Naive thymus-derived CD8-positive, alpha-beta T cell (primary cell): ENCODE measurements around the gene PCNX4. TPM values are rescaled to one million over a fixed set of nuclear protein-coding genes. Genes with fewer than 3 reads are reported as not detected.
"Not testable (repeated sequence)": the region's sequence is repeated elsewhere in the genome, so short reads cannot be mapped to it uniquely, and the experiment has no call there.

ENCODE experiments used
- ATAC-seq, 2 donors: fragments of 150-1000 bp; cut with Tn5 transposase in 1 of 2; sonication (Bioruptor Pico), chemical (Tn5 transposase) in 1 of 2; 1 replicate in 1 of 2; 2 replicates in 1 of 2; pipeline ENCODE4 v1.10.0; 2021; ENCODE audit warnings: mild to moderate bottlenecking in 2 of 2, moderate library complexity in 2 of 2
- POLR2A ChIA-PET: fragments of 350-600 bp; sonication (Branson Sonifier 250); formaldehyde crosslinking; loops from one replicate; lab custom pipeline; 2021; ENCODE audit warnings: antibody characterized with exemption; lab: Charles Lee
- DNase-seq, 10 donors: peaks; one replicate each; pipeline versions ENCODE4 v3.0.0 to v3.0.0-alpha.2; 2020 to 2022
- H3K27ac Mint-ChIP-seq, 10 donors: one replicate each; pipeline ENCODE4 v1.8.0; 2020 to 2022; ENCODE audit warnings: mild to moderate bottlenecking in 10 of 10, mixed read lengths in 10 of 10, moderate library complexity in 4 of 10, inconsistent platforms in 1 of 10
- H3K27me3 Mint-ChIP-seq, 5 donors: one replicate each; pipeline ENCODE4 v1.8.0; 2021 to 2022; ENCODE audit warnings: mixed read lengths in 5 of 5
- H3K36me3 Mint-ChIP-seq, 3 donors: one replicate each; pipeline ENCODE4 v1.8.0; 2020 to 2022; ENCODE audit warnings: mixed read lengths in 3 of 3, mild to moderate bottlenecking in 2 of 3, inconsistent platforms in 1 of 3
- H3K4me1 Mint-ChIP-seq, 4 donors: one replicate each; pipeline ENCODE4 v1.8.0; 2021 to 2022; ENCODE audit warnings: mixed read lengths in 4 of 4
- H3K4me3 Mint-ChIP-seq, 10 donors: one replicate each; pipeline ENCODE4 v1.8.0; 2020 to 2022; ENCODE audit warnings: mild to moderate bottlenecking in 10 of 10, mixed read lengths in 10 of 10, moderate library complexity in 6 of 10, inconsistent platforms in 1 of 10
- H3K9me3 Mint-ChIP-seq, 9 donors: one replicate each; pipeline ENCODE4 v1.8.0; 2020 to 2022; ENCODE audit warnings: mixed read lengths in 9 of 9, mild to moderate bottlenecking in 3 of 9, inconsistent platforms in 1 of 9, moderate library complexity in 1 of 9
- polyA plus RNA-seq, 3 donors: library from polyadenylated mRNA; unstranded; fragments of 300-500 nt; fragmentation: Illumina TruSeq; gene quantifications; one replicate each; pipeline ENCODE4 v1.2.3, GENCODE V29; 2021
- total RNA-seq, 8 experiments: library from RNA in 2 of 8; stranded (reverse) in 2 of 8; gene quantifications; one replicate each; pipeline ENCODE4 v1.2.3 and lab custom pipeline; 2021 to 2026

PCNX4 gene
- total RNA-seq: 10 to 100 TPM; 46.7 to 50.0 TPM
- polyA plus RNA-seq: 10 to 100 TPM; 16.6 to 20.1 (median 17.6) TPM
- 33.5 to 106 (median 82.7) reads per million in 6 experiments for total RNA-seq (lab: John Stamatoyannopoulos, UW)

GRCh38 chr14:60091550-60092525, at the start of gene PCNX4:
Gene PCNX4 (plus strand): TSS chr14:60091923. CDS start chr14:60107639, 15,716 bp downstream.
- Mint-ChIP-seq H3K4me1 (peaks cover 25 to 48% (median 44%) of the 10 kb centered on the region in 4 donors), H3K27me3 (no peaks in the 10 kb centered on the region), H3K27ac (peak within 1 kb of the TSS; percentile 95 to 99 (median 99)), H3K36me3 (peaks cover 0 to 6% (median 0%) of the 10 kb centered on the region in 3 donors), H3K4me3 (peak within 1 kb of the TSS; percentile 86 to 96 (median 92)), H3K9me3 (no peaks in the 10 kb centered on the region)
- DNase-seq: peak; percentile 81 to 98 (median 94)
- peak; percentile 89 to 91 for ATAC-seq
- POLR2A ChIA-PET: interaction anchor here (0.7 to 3.4 kb wide), 14 partner anchors 9 to 162 kb away, joined by 3 to 21 read pairs (median 4); partner anchors contain the start of genes DHRS7 and PPM1A

GRCh38 chr14:60047976-60048375, 43.7 kb upstream of the PCNX4 start:
- H3K4me3 Mint-ChIP-seq: peak overlapping the region; percentile 12 to 64 (median 56)
- not testable (repeated sequence) for H3K27me3 Mint-ChIP-seq
- DNase-seq (peak in 3 of 10 donors; percentile 40 to 75 (median 69)), ATAC-seq (peak; percentile 69 to 80)
- peaks cover 0 to 39% (median 22%) of the 10 kb centered on the region in 9 donors for H3K9me3 Mint-ChIP-seq
- peaks cover 31 to 61% (median 51%) of the 10 kb centered on the region in 4 donors for H3K4me1 Mint-ChIP-seq
- H3K36me3 Mint-ChIP-seq: peaks cover 0 to 25% (median 20%) of the 10 kb centered on the region in 3 donors
- POLR2A ChIA-PET: interaction anchor here (1.0 kb wide), 1 partner anchor 83 kb away, joined by 7 read pairs; no protein-coding TSS in a partner anchor
- H3K27ac Mint-ChIP-seq: peak overlapping the region; percentile 24 to 87 (median 78)

- DNase-seq: peak in 7 of 10 donors; percentile 20 to 63 (median 37)
- ATAC-seq: peak; percentile 63 to 76
- peaks cover 0 to 6% (median 0%) of the 10 kb centered on the region in 9 donors for H3K9me3 Mint-ChIP-seq
- H3K27ac Mint-ChIP-seq: peak overlapping the region; percentile 38 to 90 (median 77)
- H3K4me3 Mint-ChIP-seq: peak overlapping the region; percentile 26 to 76 (median 66)
- peaks cover 0 to 12% (median 2%) of the 10 kb centered on the region in 5 donors for H3K27me3 Mint-ChIP-seq
- peaks cover 30 to 65% (median 53%) of the 10 kb centered on the region in 4 donors for H3K4me1 Mint-ChIP-seq
- POLR2A ChIA-PET: interaction anchor here (0.6 to 1.3 kb wide), 2 partner anchors 197 to 855 kb away, joined by 3 to 4 read pairs; partner anchors contain the start of gene PPM1A
- peaks cover 0 to 2% (median 0%) of the 10 kb centered on the region in 3 donors for H3K36me3 Mint-ChIP-seq
Measured at GRCh38 chr14:60051721-60052221, 40.0 kb upstream of the PCNX4 start.

- POLR2A ChIA-PET: no interaction called here
- Mint-ChIP-seq H3K4me3 (no peak overlapping the region), H3K9me3 (no peaks in the 10 kb centered on the region), H3K4me1 (peaks cover 0 to 9% (median 4%) of the 10 kb centered on the region in 4 donors), H3K27ac (no peak overlapping the region), H3K27me3 (peaks cover 0 to 14% (median 2%) of the 10 kb centered on the region in 5 donors), H3K36me3 (peaks cover 0 to 2% (median 0%) of the 10 kb centered on the region in 3 donors)
- ATAC-seq (no peak), DNase-seq (no peak)
Measured at GRCh38 chr14:60058087-60058486, 33.6 kb upstream of the PCNX4 start.

GRCh38 chr14:60061371-60061770, 30.4 kb upstream of the PCNX4 start:
- Mint-ChIP-seq H3K9me3 (no peaks in the 10 kb centered on the region), H3K4me3 (no peak overlapping the region), H3K27ac (no peak overlapping the region), H3K4me1 (no peaks in the 10 kb centered on the region), H3K27me3 (peaks cover 0 to 9% (median 0%) of the 10 kb centered on the region in 5 donors), H3K36me3 (no peaks in the 10 kb centered on the region)
- DNase-seq: no peak
- POLR2A ChIA-PET: no interaction called here
- ATAC-seq: no peak

GRCh38 chr14:60064491-60065072, 27.1 kb upstream of the PCNX4 start:
- POLR2A ChIA-PET: interaction anchor here (0.6 to 1.9 kb wide), 4 partner anchors 26 to 120 kb away, joined by 3 to 5 read pairs (median 4); partner anchors contain the start of gene DHRS7
- Mint-ChIP-seq H3K9me3 (no peaks in the 10 kb centered on the region), H3K27me3 (peaks cover 0 to 9% (median 0%) of the 10 kb centered on the region in 5 donors), H3K36me3 (no peaks in the 10 kb centered on the region), H3K4me1 (no peaks in the 10 kb centered on the region), H3K4me3 (no peak overlapping the region), H3K27ac (no peak overlapping the region)
- DNase-seq (peak in 3 of 10 donors; percentile 37 to 50 (median 42)), ATAC-seq (peak in 1 of 2 donors; percentile 53)

- no peak for DNase-seq
- no peak for ATAC-seq
- H3K9me3 Mint-ChIP-seq: no peaks in the 10 kb centered on the region
- no peak overlapping the region for H3K27ac Mint-ChIP-seq
- H3K27me3 Mint-ChIP-seq: peaks cover 0 to 7% (median 0%) of the 10 kb centered on the region in 5 donors
- no peaks in the 10 kb centered on the region for H3K36me3 Mint-ChIP-seq
- POLR2A ChIA-PET: no interaction called here
- no peaks in the 10 kb centered on the region for H3K4me1 Mint-ChIP-seq
- H3K4me3 Mint-ChIP-seq: no peak overlapping the region
Measured at GRCh38 chr14:60067882-60068281, 23.8 kb upstream of the PCNX4 start.

GRCh38 chr14:60079723-60080122, 12.0 kb upstream of the PCNX4 start:
- Mint-ChIP-seq H3K27me3 (peaks cover 0 to 3% (median 0%) of the 10 kb centered on the region in 5 donors), H3K4me3 (no peak overlapping the region), H3K27ac (no peak overlapping the region), H3K4me1 (peaks cover under 1 to 4% (median 3%) of the 10 kb centered on the region in 4 donors), H3K36me3 (peaks cover 0 to 10% (median 0%) of the 10 kb centered on the region in 3 donors), H3K9me3 (peaks cover 0 to 10% (median 2%) of the 10 kb centered on the region in 9 donors)
- POLR2A ChIA-PET: no interaction called here
- ATAC-seq: no peak
- DNase-seq: no peak

- H3K27ac Mint-ChIP-seq: no peak overlapping the region
- H3K27me3 Mint-ChIP-seq: no peaks in the 10 kb centered on the region
- POLR2A ChIA-PET: interaction anchor here (0.6 kb wide), 1 partner anchor 75 kb away, joined by 3 read pairs; no protein-coding TSS in a partner anchor
- H3K9me3 Mint-ChIP-seq: no peaks in the 10 kb centered on the region
- H3K4me3 Mint-ChIP-seq: no peak overlapping the region
- H3K36me3 Mint-ChIP-seq: no peaks in the 10 kb centered on the region
- no peak for DNase-seq
- ATAC-seq: no peak
- H3K4me1 Mint-ChIP-seq: no peaks in the 10 kb centered on the region
Measured at GRCh38 chr14:60085085-60085484, 6.6 kb upstream of the PCNX4 start.

- ATAC-seq: no peak
- no peaks in the 10 kb centered on the region for H3K9me3 Mint-ChIP-seq
- no peaks in the 10 kb centered on the region for H3K27me3 Mint-ChIP-seq
- no peak overlapping the region for H3K4me3 Mint-ChIP-seq
- H3K4me1 Mint-ChIP-seq: peaks cover 2 to 4% (median 3%) of the 10 kb centered on the region in 4 donors
- POLR2A ChIA-PET: no interaction called here
- no peaks in the 10 kb centered on the region for H3K36me3 Mint-ChIP-seq
- no peak overlapping the region for H3K27ac Mint-ChIP-seq
- DNase-seq: no peak
Measured at GRCh38 chr14:60085693-60086092, 6.0 kb upstream of the PCNX4 start.

- Mint-ChIP-seq H3K4me1 (peaks cover 5 to 13% (median 8%) of the 10 kb centered on the region in 4 donors), H3K27me3 (no peaks in the 10 kb centered on the region)
- POLR2A ChIA-PET: no interaction called here
Measured at GRCh38 chr14:60087668-60088067, 4.1 kb upstream of the PCNX4 start.

GRCh38 chr14:60089221-60089620, 2.5 kb upstream of the PCNX4 start:
- Mint-ChIP-seq H3K4me3 (no peak overlapping the region), H3K36me3 (no peaks in the 10 kb centered on the region), H3K27me3 (no peaks in the 10 kb centered on the region), H3K9me3 (no peaks in the 10 kb centered on the region), H3K4me1 (peaks cover 17 to 28% (median 23%) of the 10 kb centered on the region in 4 donors), H3K27ac (peak overlapping the region in 1 of 10 donors; percentile 29)
- no peak for ATAC-seq
- POLR2A ChIA-PET: no interaction called here
- no peak for DNase-seq

More at GRCh38 chr14:60087668-60088067, 4.1 kb upstream of the PCNX4 start:
- Mint-ChIP-seq H3K4me3 (no peak overlapping the region), H3K27ac (no peak overlapping the region), H3K9me3 (no peaks in the 10 kb centered on the region), H3K36me3 (no peaks in the 10 kb centered on the region)
- ATAC-seq (no peak), DNase-seq (no peak)
